Measurements from ENCODE around the gene UBE2D2.

DNA sequence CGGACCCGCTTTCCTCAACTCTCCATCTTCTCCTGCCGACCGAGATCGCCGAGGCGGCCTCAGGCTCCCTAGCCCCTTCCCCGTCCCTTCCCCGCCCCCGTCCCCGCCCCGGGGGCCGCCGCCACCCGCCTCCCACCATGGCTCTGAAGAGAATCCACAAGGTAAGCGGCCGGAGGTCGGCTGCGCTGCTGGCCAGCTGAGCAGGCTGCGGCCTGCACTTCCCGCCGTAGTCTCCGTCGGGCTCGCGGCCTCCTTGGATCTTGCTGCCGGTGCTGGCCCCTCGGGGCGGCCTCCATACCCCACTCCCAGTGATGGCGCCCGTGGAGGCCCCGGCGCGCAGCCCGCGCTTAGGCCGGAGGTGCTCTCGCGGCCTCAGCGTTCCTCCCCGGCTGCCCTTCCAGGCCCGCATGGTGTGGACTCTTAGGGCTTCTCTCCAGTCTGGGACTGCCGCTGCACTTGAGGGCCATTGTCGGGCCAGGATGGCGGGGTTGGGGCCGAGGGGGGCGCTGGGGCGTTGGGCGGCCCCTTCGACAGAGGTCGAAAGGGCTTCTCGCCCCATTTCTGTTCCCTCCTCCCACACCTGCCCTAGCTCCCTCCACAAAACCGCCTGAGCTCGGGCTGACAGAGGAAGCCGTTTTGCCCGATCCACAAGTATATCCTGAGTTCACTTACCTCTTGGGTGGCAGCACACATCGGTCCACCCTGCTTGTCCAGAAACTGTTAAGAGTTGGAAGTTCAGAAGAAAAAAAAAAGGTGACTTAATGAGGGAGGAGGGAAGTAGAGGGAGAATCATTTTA lies 714 bp downstream of the UBE2D2 start:
- TF ChIP-seq, protein P1, sequence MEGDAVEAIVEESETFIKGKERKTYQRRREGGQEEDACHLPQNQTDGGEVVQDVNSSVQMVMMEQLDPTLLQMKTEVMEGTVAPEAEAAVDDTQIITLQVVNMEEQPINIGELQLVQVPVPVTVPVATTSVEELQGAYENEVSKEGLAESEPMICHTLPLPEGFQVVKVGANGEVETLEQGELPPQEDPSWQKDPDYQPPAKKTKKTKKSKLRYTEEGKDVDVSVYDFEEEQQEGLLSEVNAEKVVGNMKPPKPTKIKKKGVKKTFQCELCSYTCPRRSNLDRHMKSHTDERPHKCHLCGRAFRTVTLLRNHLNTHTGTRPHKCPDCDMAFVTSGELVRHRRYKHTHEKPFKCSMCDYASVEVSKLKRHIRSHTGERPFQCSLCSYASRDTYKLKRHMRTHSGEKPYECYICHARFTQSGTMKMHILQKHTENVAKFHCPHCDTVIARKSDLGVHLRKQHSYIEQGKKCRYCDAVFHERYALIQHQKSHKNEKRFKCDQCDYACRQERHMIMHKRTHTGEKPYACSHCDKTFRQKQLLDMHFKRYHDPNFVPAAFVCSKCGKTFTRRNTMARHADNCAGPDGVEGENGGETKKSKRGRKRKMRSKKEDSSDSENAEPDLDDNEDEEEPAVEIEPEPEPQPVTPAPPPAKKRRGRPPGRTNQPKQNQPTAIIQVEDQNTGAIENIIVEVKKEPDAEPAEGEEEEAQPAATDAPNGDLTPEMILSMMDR (IDR thresholded peaks at IDR 0.05) = no peak
- TF ChIP-seq POLR2A (IDR thresholded peaks at IDR 0.05) = no peak
